ENCODE measurements around the gene MS4A4E. TPM values are rescaled to one million over a fixed set of nuclear protein-coding genes. Genes with fewer than 3 reads are reported as not detected.

Gene MS4A4E
- total and polyA plus RNA-seq, 2 donors: 0.84 to 0.90 TPM

DNA sequence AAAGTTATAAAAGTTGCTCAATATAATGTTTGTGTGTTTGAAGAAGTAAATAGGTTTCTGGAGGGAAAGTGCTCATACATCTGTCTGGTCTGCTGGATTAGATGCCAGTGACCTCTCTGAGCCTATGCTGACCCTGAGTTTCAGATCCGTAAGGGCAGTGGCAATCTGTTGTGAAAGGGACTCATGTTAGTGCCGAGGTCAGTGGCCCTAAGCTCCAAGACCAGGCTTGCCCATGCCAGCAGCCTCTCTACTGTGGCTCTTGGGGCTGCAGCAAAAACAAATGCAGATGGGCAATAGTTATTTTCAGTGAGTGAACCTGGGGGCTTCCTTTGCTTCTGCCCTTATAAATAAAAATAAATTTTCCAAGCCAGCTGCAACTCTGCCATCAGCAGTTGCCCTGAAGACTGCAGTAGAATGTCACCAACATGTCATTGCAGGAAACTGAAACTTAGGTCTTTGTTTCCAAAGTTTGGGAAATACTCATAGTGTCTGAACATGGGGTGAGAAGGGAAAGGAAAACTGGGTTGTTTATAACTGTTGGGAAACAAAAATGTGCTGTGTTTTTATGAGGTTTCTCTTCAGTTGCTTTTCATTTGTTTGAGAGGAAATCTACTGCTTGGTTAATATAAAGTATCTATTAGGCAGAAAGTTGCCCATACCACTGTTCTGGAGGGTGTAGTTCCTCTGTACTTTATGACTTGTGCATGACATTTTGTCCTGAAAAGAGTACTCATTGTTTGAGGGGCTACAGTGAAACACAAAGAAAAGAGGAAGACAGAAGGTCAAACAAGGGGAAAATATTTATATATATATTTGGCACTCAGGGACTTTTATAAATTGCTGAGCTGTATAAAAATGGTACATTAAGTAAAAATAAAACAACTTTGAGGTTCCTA, 9.5 kb upstream of the MS4A4E start:
- no peak overlapping the region for H3K4me3 ChIP-seq (ENCODE audit: low read depth, low read length)
- WGBS: 64% methylated on average over 2 of the region's 2 CpGs
- no peak for DNase-seq (ENCODE audit: extremely low spot score)
- H3K4me1 ChIP-seq (ENCODE audit: insufficient read depth): no peaks in the 10 kb centered on the region
- H3K27ac ChIP-seq (ENCODE audit: low read depth): no peak overlapping the region
- H3K36me3 ChIP-seq (ENCODE audit: insufficient read depth): no peaks in the 10 kb centered on the region

- H3K4me1 ChIP-seq (ENCODE audit: insufficient read depth): no peaks in the 10 kb centered on the region
- WGBS: 49% methylated on average over 6 of the region's 6 CpGs
- no peak overlapping the region for H3K4me3 ChIP-seq (ENCODE audit: low read depth, low read length)
- H3K27ac ChIP-seq (ENCODE audit: low read depth): no peak overlapping the region
- H3K36me3 ChIP-seq (ENCODE audit: insufficient read depth): no peaks in the 10 kb centered on the region
- no peak for DNase-seq (ENCODE audit: extremely low spot score)
These were observed 8.7 kb upstream of the MS4A4E start for GRCh38 chr11:60251485-60252212.

- Histone ChIP-seq H3K4me1 (ENCODE audit: insufficient read depth) (no peaks in the 10 kb centered on the region), H3K36me3 (ENCODE audit: insufficient read depth) (no peaks in the 10 kb centered on the region), H3K27ac (ENCODE audit: low read depth) (no peak overlapping the region), H3K4me3 (ENCODE audit: low read depth, low read length) (no peak overlapping the region)
- WGBS: 84% methylated on average over 3 of the region's 3 CpGs
- no peak for DNase-seq (ENCODE audit: extremely low spot score)
These were observed 1.2 kb downstream of the MS4A4E start for GRCh38 chr11:60241786-60242185.

GRCh38 chr11:60240662-60241061, 2.3 kb downstream of the MS4A4E start:
- Histone ChIP-seq H3K4me3 (ENCODE audit: low read depth, low read length) (no peak overlapping the region), H3K27ac (ENCODE audit: low read depth) (no peak overlapping the region), H3K36me3 (ENCODE audit: insufficient read depth) (no peaks in the 10 kb centered on the region), H3K4me1 (ENCODE audit: insufficient read depth) (no peaks in the 10 kb centered on the region)
- DNase-seq (ENCODE audit: extremely low spot score): no peak
- 83% methylated on average over 5 of the region's 5 CpGs for WGBS

- no peaks in the 10 kb centered on the region for H3K4me1 ChIP-seq (ENCODE audit: insufficient read depth)
- no peaks in the 10 kb centered on the region for H3K36me3 ChIP-seq (ENCODE audit: insufficient read depth)
- DNase-seq (ENCODE audit: extremely low spot score): no peak
- no peak overlapping the region for H3K4me3 ChIP-seq (ENCODE audit: low read depth, low read length)
- no peak overlapping the region for H3K27ac ChIP-seq (ENCODE audit: low read depth)
- WGBS: 78% methylated on average over 3 of the region's 3 CpGs
These were observed 7.6 kb downstream of the MS4A4E start for GRCh38 chr11:60235321-60235720.

- no peaks in the 10 kb centered on the region for H3K4me1 ChIP-seq (ENCODE audit: insufficient read depth)
- WGBS: 53% methylated on average over 1 of the region's 1 CpG
- no peak for DNase-seq (ENCODE audit: extremely low spot score)
- H3K27ac ChIP-seq (ENCODE audit: low read depth): no peak overlapping the region
- no peaks in the 10 kb centered on the region for H3K36me3 ChIP-seq (ENCODE audit: insufficient read depth)
- H3K4me3 ChIP-seq (ENCODE audit: low read depth, low read length): no peak overlapping the region
These were observed 12.3 kb downstream of the MS4A4E start for GRCh38 chr11:60230681-60231080.

DNA sequence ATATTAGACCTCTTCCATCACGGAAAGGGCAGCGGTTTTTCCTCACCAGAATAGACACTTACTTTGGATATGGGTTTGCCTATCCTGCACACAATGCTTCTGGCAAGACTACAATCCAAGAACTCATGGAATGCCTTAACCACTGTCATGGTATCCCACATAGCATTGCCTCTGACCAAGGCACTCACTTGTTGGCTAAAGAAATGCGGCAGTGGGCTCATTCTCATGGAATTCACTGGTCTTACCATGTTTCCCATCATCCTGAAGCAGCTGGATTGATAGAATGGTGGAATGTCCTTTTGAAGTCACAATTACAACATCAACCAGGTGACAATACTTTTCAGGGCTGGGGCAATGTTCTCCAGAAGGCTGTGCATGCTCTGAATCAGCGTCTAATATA, 20.8 kb downstream of the MS4A4E start:
- H3K36me3 ChIP-seq (ENCODE audit: insufficient read depth): no peaks in the 10 kb centered on the region
- DNase-seq (ENCODE audit: extremely low spot score): no peak
- 85% methylated on average over 4 of the region's 4 CpGs for WGBS
- H3K27ac ChIP-seq (ENCODE audit: low read depth): no peak overlapping the region
- no peak overlapping the region for H3K4me3 ChIP-seq (ENCODE audit: low read depth, low read length)
- no peaks in the 10 kb centered on the region for H3K4me1 ChIP-seq (ENCODE audit: insufficient read depth)

GRCh38 chr11:60221692-60222091, 21.2 kb downstream of the MS4A4E start:
- no peak for DNase-seq (ENCODE audit: extremely low spot score)
- no peak overlapping the region for H3K4me3 ChIP-seq (ENCODE audit: low read depth, low read length)
- H3K4me1 ChIP-seq (ENCODE audit: insufficient read depth): no peaks in the 10 kb centered on the region
- no peaks in the 10 kb centered on the region for H3K36me3 ChIP-seq (ENCODE audit: insufficient read depth)
- 66% methylated on average over 3 of the region's 3 CpGs for WGBS
- H3K27ac ChIP-seq (ENCODE audit: low read depth): no peak overlapping the region

DNA sequence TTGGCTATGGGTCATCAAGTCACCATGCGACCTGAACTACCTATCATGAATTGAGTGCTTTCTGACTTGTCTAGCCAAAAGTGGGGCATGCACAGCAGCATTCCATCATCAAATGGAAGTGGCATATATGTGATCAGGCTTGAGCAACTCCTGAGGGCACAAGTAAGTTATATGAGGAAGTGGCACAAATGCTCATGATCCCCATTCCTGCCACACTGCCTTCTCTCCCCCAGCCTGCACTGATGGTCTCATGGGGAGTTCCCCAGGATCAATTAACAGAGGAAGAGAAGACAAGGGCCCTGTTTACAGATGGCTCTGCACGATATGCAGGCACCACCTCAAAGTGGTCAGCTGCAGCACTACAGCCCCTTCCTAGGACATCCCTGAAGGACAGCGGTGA, 21.8 kb downstream of the MS4A4E start:
- 82% methylated on average over 3 of the region's 3 CpGs for WGBS
- Histone ChIP-seq H3K27ac (ENCODE audit: low read depth) (no peak overlapping the region), H3K4me3 (ENCODE audit: low read depth, low read length) (no peak overlapping the region), H3K4me1 (ENCODE audit: insufficient read depth) (no peaks in the 10 kb centered on the region), H3K36me3 (ENCODE audit: insufficient read depth) (no peaks in the 10 kb centered on the region)
- no peak for DNase-seq (ENCODE audit: extremely low spot score)

DNA sequence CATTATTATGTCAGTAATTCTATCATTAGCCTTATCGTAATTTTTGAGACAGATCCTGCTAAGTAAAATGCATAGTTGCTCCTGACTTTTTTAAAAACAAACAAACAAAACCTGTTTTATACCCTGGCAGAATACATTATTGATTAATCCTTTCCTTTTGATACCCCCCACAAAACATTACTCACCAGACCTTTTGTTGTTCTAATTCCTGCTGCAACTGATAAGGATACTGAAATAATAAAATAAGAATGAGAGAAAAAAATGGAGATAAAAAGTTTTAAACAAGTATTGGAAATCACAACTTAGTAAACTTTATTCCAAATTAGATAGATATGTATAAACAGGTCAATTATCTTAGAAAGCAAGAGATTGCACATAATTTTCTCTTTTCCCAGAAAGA, 28.6 kb downstream of the MS4A4E start:
- 87% methylated on average over 1 of the region's 1 CpG for WGBS
- H3K4me1 ChIP-seq (ENCODE audit: insufficient read depth): no peaks in the 10 kb centered on the region
- no peaks in the 10 kb centered on the region for H3K36me3 ChIP-seq (ENCODE audit: insufficient read depth)
- DNase-seq (ENCODE audit: extremely low spot score): no peak
- no peak overlapping the region for H3K27ac ChIP-seq (ENCODE audit: low read depth)
- no peak overlapping the region for H3K4me3 ChIP-seq (ENCODE audit: low read depth, low read length)

DNA sequence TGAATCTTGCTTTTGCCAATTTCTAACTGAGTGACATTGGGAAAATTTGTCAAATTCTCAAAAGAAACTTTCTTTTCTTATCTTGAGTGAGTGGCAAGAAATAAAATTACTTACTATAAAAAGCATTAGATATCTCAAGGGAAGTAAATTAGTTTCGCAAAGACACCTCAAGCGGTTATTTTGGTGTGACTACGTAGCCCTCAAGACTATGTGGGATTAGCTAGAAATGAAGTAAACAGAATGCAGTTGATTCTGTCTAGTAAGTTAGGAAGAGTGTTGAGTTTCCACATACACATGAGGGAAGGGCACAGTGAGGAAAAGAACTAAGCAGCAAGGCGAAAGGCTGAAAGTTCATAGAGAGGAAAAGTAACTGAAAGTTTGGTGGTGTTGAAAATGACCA, 31.7 kb downstream of the MS4A4E start:
- no peak overlapping the region for H3K27ac ChIP-seq (ENCODE audit: low read depth)
- no peak overlapping the region for H3K4me3 ChIP-seq (ENCODE audit: low read depth, low read length)
- DNase-seq (ENCODE audit: extremely low spot score): no peak
- no peaks in the 10 kb centered on the region for H3K4me1 ChIP-seq (ENCODE audit: insufficient read depth)
- no peaks in the 10 kb centered on the region for H3K36me3 ChIP-seq (ENCODE audit: insufficient read depth)
- 93% methylated on average over 4 of the region's 4 CpGs for WGBS

DNA sequence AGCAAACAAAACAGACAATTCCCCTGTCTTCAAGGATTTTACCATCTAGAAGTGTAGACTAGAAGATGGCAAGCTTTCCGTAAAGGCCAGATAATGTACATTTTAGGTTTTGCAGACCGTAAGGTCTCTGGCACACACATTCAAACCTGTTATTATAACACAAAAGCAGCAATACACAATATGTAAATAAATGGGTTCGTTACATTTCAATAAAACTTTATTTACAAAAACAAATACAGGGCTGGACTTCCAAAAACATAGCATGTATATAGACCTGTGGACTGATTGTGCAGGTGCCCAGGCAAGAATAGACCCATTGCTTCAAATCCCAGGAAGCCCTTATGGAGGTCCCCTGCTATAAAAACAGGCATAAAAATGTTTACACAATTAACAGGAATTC, 33.0 kb downstream of the MS4A4E start:
- Histone ChIP-seq H3K4me3 (ENCODE audit: low read depth, low read length) (no peak overlapping the region), H3K27ac (ENCODE audit: low read depth) (no peak overlapping the region)
- WGBS: 87% methylated on average over 3 of the region's 3 CpGs

DNA sequence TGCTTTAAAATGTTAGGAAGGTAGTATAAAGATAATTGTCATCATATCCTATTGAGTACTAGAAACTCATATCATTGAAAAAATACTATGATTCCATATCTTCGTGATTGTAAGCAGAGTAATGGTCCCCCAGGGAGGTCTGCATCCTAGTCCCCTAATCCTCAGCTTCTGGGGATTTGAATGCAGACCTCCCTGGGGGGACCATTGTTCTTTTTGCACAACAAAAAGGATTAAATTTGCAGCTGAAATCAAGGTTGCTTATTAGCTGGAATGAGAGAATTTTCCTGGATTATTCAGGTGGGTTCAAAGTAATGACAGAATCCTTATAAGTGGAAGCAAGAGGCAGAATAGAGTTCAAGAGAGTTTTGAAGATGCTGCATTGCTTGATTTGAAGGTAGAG, 34.0 kb downstream of the MS4A4E start:
- no peak for DNase-seq (ENCODE audit: extremely low spot score)
- WGBS: 31% methylated on average over 1 of the region's 1 CpG
- H3K4me3 ChIP-seq (ENCODE audit: low read depth, low read length): no peak overlapping the region
- no peak overlapping the region for H3K27ac ChIP-seq (ENCODE audit: low read depth)
- H3K4me1 ChIP-seq (ENCODE audit: insufficient read depth): no peaks in the 10 kb centered on the region
- no peaks in the 10 kb centered on the region for H3K36me3 ChIP-seq (ENCODE audit: insufficient read depth)

More for the DNA sequence above, 33.0 kb downstream of the MS4A4E start:
- no peak for DNase-seq (ENCODE audit: extremely low spot score)
- H3K4me1 ChIP-seq (ENCODE audit: insufficient read depth): no peaks in the 10 kb centered on the region
- H3K36me3 ChIP-seq (ENCODE audit: insufficient read depth): no peaks in the 10 kb centered on the region
